ENCODE results near the gene KLK5. TPM values are rescaled to one million over a fixed set of nuclear protein-coding genes. Genes with fewer than 3 reads are reported as not detected.

The KLK5 gene
- polyA plus RNA-seq, 1 donor from 2014 or later = not detected

DNA sequence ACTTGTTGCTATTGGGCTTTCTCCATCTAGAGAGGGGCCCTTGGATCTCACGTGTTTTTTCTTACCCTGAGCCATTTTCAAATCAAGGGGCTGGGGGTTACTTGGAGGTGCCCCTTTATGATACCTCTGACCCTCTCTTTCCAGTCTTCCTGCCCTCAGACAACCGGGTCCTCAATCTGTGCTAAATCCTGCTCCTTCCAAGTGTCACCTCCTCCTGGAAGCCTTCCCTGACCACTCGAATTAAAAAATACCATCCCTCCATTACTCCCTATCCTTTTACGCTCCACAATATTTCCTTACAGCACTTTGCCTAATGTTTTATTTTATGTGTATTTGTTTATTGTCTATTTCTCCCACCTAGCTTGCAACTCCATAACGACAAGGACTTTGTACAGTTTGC lies 45.2 kb upstream of the KLK5 start:
- Histone ChIP-seq H3K79me2 (replicated peaks; ENCODE audit: insufficient read depth, low read length) (no peaks in the 10 kb centered on the region), H3F3A (ENCODE audit: insufficient read depth, low read length, poor library complexity, severe bottlenecking) (no peaks in the 10 kb centered on the region), H3K9me3 (ENCODE audit: low read length) (no peaks in the 10 kb centered on the region), H3K27ac (ENCODE audit: low read length) (no peak overlapping the region), H3K9ac (ENCODE audit: low read length) (no peak overlapping the region), H3K4me2 (ENCODE audit: low read length) (no peak overlapping the region), H3K9me2 (ENCODE audit: insufficient read depth, low read length) (no peaks in the 10 kb centered on the region), H3K27me3 (ENCODE audit: insufficient read depth, low read depth, low read length) (no peaks in the 10 kb centered on the region), H3K36me3 (ENCODE audit: insufficient read depth, low read length) (no peaks in the 10 kb centered on the region), H2AFZ (ENCODE audit: low read depth, low read length) (no peak overlapping the region), H3K4me3 (ENCODE audit: low read length) (no peak overlapping the region), H4K20me1 (ENCODE audit: insufficient read depth) (no peaks in the 10 kb centered on the region)
- no peak for TF ChIP-seq POLR2AphosphoS5 (IDR thresholded peaks at IDR 0.05)
- TF ChIP-seq EZH2 (IDR thresholded peaks at IDR 0.05; ENCODE audit: borderline replicate concordance, insufficient read depth, low read length, poor library complexity, severe bottlenecking) = no peak
- no peak for TF ChIP-seq SMC3 (conservative IDR thresholded peaks at IDR 0.05; ENCODE audit: poor library complexity)
- no peak for TF ChIP-seq EP300 (conservative IDR thresholded peaks at IDR 0.05; ENCODE audit: poor library complexity, severe bottlenecking)
- no peak for TF ChIP-seq TAF1 (IDR thresholded peaks at IDR 0.05; ENCODE audit: low read depth)
- TF ChIP-seq, protein P1, sequence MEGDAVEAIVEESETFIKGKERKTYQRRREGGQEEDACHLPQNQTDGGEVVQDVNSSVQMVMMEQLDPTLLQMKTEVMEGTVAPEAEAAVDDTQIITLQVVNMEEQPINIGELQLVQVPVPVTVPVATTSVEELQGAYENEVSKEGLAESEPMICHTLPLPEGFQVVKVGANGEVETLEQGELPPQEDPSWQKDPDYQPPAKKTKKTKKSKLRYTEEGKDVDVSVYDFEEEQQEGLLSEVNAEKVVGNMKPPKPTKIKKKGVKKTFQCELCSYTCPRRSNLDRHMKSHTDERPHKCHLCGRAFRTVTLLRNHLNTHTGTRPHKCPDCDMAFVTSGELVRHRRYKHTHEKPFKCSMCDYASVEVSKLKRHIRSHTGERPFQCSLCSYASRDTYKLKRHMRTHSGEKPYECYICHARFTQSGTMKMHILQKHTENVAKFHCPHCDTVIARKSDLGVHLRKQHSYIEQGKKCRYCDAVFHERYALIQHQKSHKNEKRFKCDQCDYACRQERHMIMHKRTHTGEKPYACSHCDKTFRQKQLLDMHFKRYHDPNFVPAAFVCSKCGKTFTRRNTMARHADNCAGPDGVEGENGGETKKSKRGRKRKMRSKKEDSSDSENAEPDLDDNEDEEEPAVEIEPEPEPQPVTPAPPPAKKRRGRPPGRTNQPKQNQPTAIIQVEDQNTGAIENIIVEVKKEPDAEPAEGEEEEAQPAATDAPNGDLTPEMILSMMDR (IDR thresholded peaks at IDR 0.05; ENCODE audit: poor library complexity, severe bottlenecking) = no peak
- TF ChIP-seq MXI1 (conservative IDR thresholded peaks at IDR 0.05; ENCODE audit: poor library complexity, severe bottlenecking) = no peak
- no peak for TF ChIP-seq RAD21 (conservative IDR thresholded peaks at IDR 0.05)
- TF ChIP-seq, protein P2, sequence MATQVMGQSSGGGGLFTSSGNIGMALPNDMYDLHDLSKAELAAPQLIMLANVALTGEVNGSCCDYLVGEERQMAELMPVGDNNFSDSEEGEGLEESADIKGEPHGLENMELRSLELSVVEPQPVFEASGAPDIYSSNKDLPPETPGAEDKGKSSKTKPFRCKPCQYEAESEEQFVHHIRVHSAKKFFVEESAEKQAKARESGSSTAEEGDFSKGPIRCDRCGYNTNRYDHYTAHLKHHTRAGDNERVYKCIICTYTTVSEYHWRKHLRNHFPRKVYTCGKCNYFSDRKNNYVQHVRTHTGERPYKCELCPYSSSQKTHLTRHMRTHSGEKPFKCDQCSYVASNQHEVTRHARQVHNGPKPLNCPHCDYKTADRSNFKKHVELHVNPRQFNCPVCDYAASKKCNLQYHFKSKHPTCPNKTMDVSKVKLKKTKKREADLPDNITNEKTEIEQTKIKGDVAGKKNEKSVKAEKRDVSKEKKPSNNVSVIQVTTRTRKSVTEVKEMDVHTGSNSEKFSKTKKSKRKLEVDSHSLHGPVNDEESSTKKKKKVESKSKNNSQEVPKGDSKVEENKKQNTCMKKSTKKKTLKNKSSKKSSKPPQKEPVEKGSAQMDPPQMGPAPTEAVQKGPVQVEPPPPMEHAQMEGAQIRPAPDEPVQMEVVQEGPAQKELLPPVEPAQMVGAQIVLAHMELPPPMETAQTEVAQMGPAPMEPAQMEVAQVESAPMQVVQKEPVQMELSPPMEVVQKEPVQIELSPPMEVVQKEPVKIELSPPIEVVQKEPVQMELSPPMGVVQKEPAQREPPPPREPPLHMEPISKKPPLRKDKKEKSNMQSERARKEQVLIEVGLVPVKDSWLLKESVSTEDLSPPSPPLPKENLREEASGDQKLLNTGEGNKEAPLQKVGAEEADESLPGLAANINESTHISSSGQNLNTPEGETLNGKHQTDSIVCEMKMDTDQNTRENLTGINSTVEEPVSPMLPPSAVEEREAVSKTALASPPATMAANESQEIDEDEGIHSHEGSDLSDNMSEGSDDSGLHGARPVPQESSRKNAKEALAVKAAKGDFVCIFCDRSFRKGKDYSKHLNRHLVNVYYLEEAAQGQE (IDR thresholded peaks at IDR 0.05; ENCODE audit: borderline replicate concordance) = no peak

DNA sequence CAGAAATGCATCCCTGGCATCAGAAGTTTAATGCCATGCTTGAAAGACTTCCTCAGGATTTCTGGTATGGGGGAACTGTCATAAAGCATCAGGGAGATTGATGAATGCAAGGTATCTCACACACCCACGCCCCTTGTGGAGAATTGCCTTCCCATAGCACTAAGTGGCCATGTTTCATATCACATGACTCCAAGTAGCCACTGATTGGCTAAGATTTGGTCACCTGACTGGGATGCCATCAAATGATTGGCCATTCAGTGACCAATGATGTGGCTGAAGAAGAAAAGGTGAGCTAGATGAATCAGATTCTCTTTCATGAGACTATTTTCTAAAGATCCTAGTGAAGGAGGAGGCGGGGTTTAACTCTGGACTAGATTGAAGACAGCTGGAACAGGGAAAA lies 41.3 kb upstream of the KLK5 start:
- Histone ChIP-seq H3K9me2 (ENCODE audit: insufficient read depth, low read length) (no peaks in the 10 kb centered on the region), H3K27ac (ENCODE audit: low read length) (no peak overlapping the region), H3K9ac (ENCODE audit: low read length) (no peak overlapping the region), H3K9me3 (ENCODE audit: low read length) (no peaks in the 10 kb centered on the region), H3K36me3 (ENCODE audit: insufficient read depth, low read length) (no peaks in the 10 kb centered on the region), H3K79me2 (replicated peaks; ENCODE audit: insufficient read depth, low read length) (no peaks in the 10 kb centered on the region), H2AFZ (ENCODE audit: low read depth, low read length) (no peak overlapping the region), H4K20me1 (ENCODE audit: insufficient read depth) (no peaks in the 10 kb centered on the region), H3K27me3 (ENCODE audit: insufficient read depth, low read depth, low read length) (no peaks in the 10 kb centered on the region), H3K4me3 (ENCODE audit: low read length) (no peak overlapping the region), H3F3A (ENCODE audit: insufficient read depth, low read length, poor library complexity, severe bottlenecking) (no peaks in the 10 kb centered on the region), H3K4me2 (ENCODE audit: low read length) (no peak overlapping the region)
- no peak for TF ChIP-seq RAD21 (conservative IDR thresholded peaks at IDR 0.05)
- TF ChIP-seq EZH2 (IDR thresholded peaks at IDR 0.05; ENCODE audit: borderline replicate concordance, insufficient read depth, low read length, poor library complexity, severe bottlenecking) = no peak
- TF ChIP-seq, protein P2 (IDR thresholded peaks at IDR 0.05; ENCODE audit: borderline replicate concordance) = no peak
- no peak for TF ChIP-seq SMC3 (conservative IDR thresholded peaks at IDR 0.05; ENCODE audit: poor library complexity)
- TF ChIP-seq, protein P1 (IDR thresholded peaks at IDR 0.05; ENCODE audit: poor library complexity, severe bottlenecking) = no peak
- TF ChIP-seq MXI1 (conservative IDR thresholded peaks at IDR 0.05; ENCODE audit: poor library complexity, severe bottlenecking) = no peak
- TF ChIP-seq POLR2AphosphoS5 (IDR thresholded peaks at IDR 0.05) = no peak
- no peak for TF ChIP-seq TAF1 (IDR thresholded peaks at IDR 0.05; ENCODE audit: low read depth)
- TF ChIP-seq EP300 (conservative IDR thresholded peaks at IDR 0.05; ENCODE audit: poor library complexity, severe bottlenecking) = no peak

Measured in neural cell (in vitro differentiated cells).